NCI-H1417 (cell line): Measurements from ENCODE around the gene CFAP157.

Experiments
- DNase-seq, 3 experiments: peaks; one replicate each; lab custom pipeline; 2025; lab: John Stamatoyannopoulos, UW

Gene CFAP157

DNA sequence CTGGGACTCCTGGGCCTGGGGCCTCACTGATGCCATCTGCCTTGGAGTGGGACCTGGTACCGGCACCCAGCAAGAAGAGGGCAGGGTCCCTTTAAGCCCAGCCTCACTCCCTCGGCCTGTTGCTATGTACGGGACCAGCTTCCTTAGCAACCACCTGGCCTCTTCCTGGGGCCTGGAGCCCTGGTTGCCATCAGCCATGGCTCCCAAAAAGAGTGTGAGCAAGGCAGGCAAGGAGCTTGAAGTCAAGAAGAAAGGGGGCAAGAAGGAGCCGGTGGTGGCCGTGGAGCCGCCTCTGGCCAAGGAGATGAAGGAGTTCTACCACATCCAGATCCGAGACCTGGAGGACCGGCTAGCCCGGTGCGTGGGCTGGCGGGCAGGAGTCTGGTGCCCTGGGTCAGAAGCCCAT lies at the start of gene CFAP157:
Gene CFAP157, plus strand, starts transcription at position 153 of the 406 bp plus-strand sequence. Its CDS starts 44 bp downstream, at position 197.
- peak in 2 of 3 experiments; percentile 21 to 55 for DNase-seq

DNA sequence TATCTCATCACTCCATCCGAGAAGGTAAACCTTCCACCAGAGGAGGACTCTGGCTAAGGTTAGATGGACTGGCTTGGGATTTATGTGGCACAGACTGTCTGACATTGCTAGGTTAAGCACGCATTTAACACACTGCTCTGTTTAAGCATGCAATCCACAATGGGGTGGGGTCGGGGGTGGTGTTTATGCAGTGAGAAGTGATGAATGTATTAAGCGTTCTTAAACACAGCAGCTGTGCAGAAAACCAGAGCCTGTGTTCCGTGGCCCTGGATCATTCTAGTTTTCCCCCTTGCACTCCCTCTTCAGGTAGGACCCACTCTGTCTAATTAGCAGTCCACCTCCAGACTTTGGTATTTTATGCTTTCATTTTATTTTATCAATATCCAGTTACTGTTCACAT lies 48.4 kb upstream of the CFAP157 start:
- no peak for DNase-seq

DNA sequence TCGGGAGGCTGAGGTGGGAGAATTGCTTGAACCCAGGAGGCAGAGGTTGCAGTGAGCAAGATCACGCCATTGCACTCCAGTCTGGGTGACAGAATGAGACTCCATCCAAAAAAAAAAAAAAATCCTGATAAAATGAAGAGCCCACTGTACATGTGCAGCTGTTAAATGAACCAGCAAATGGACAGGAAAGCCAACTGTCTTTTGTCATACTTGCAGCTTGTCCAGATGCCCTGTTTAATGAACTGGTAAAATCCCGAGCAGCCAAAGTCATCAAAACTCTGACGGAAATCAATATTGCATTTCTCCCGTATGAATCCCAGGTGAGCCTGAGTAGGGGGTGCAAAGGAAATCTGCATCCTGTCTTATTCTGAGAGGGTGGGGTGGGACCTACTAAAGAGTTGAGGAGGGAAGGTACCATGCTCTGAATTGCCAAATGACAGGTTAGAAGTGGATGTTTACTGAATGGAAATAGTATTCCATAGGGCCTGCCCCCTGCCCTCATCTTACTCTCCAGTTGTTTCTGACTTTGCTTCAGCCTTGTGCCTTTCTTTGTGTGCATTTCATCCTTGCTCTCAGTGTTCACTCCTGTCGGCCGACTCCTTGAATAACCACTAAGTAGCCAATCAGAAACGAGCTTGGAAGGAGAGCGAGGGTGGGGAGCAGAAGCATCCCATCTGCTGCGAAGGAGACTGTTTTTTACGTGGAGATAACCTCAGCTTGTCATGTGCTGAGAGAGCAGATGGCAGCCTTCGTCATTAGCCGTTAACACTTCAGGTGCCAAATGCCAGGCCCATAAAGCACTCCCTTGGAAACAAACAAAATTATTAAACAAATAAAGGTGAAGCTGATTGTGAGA lies 45.7 kb upstream of the CFAP157 start:
- peak in 2 of 3 experiments; percentile 85 to 97 for DNase-seq

DNA sequence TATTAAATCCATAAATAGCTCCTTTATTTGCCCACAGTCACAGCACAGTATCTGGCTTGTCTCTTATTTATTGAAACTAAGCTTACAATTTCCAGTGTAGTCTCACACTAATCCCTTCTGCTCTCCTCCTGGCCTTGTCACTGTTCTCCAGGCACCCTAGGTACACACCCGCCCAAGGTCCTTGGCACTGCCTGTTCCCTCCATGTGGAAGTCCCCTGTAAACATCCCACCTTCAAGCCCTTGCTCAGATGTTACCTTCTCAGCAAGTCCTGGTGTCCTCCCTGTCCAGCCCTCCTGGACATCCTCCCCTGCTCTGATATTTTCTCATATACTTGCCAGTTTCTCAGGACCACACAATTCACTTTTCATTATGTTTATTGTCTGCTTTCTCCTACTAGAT lies 44.2 kb upstream of the CFAP157 start:
- no peak for DNase-seq

DNA sequence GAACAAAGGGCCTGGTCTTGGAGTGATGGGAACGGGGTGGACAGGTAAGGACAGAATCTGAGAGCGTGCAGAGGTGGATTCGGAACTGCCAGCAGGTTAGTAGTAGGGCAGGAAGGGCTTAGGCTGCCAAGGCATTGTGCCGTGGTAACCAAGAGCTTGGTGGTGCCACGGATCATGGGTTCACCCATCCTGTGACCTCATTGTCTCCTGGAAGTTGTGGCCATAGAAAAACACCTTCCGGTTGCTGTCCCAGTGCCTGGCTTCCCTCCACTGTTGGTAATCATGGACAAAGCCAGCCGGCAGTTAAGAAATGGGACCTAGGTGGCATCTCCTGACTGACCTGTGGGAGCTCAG lies 42.5 kb upstream of the CFAP157 start:
- DNase-seq, result no peak

DNA sequence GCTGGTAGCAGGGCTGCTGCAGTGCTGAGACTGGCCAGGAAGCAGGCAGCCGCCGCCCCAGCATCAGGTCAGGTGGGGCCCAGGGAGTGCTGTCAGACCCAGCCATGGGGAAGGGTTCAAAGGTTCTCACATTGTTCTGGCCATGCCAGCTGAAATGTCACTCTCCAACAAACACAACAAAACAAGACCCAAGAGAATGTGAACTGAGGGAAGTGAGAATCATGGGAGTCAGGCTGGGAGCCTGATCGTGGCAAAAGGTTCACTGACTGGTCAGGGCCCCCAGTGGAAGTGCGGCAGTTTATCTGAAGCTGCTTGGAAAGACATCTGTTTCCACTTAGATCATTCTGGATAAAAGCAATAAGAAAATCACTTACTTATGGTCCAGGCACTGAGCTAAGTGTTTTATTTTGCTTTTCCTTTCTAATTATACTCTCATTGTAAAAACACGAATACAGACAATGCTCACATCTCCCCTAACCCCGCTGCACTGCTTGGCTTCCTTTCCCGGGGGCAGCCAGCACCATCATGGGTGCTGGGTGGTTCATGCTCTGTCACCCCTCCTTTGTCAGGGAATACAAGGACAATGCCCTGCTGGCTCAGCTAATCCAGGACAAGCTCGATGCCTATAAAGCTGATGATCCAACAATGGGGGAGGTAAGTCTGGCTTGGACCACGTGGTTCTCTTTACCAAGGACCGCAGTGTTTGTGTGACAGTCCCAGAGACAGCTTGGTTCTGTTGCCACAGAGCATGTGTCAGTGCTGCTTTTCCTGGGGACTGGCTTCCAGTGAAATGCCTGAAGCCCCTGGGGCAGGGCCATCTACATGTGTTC lies 41.9 kb upstream of the CFAP157 start:
- DNase-seq, result no peak

DNA sequence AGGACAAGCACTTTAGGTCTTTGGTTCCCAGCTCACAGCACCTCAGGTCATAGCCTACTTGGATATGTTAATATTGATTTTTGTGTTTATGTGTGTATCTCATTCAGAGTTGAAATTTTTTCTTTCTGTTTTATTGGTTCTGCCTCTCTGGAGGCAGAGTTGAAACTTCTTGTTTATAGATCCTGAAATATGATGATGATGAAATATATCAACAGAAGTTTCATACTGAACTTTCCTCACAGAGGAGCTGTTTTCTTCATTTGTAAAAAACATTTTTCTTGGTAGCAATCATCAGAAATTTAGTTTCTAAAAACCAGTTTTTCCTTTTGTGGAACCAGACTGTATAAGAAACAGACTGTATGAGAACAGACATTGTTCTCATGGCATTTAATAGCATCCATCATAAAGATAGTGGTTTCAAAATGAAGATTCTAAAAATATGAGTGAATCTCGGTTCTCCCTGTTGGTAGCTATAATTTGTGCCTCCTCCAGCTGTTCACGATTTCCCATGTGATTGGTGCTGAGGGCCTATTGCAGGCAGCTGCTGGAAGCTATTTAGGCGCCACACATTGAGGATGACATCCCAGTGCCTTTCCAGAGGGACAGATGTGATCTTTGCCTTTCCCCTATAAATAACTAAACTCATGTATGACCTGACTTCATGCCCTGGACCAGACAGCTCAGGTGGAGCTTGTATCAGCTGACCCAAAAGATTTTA lies 39.5 kb upstream of the CFAP157 start:
- no peak for DNase-seq

DNA sequence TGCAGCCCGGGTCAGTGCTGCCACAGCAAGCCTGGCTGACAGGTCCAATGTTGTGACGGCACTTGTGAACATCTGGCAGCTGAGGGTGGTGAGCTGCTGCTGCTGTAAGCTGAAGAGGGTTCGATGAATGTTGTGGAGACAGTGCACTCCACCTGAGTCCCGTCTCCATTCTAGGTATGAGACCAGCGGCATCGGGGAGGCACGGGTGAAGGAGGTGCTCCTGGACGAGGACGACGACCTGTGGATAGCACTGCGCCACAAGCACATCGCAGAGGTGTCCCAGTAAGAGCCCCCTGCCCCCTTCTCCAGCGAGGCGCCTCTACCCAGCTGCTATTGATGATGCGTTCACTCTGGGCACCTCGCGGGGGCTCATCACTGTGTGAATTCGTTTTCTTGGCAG lies 38.9 kb upstream of the CFAP157 start:
- no peak for DNase-seq

DNA sequence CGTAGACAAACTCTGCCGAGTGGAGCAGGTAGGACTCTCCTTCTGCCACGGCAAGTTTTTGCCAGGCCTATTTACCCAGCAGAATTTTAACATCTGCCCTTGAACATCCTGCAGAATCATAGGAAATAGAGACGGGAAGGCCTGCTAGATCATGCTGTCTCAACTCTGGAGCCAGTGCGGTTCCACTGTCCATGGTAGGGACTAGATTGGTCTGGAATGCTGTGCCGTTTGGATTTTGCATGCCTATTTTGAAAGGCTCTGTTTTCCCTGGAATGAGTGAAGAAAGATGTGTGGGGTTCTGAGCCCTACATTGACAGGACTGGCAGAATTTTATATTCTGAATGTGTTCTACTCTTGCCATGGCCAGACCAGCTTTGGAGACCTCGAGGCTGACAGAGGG lies 33.6 kb upstream of the CFAP157 start:
- DNase-seq, result no peak

DNA sequence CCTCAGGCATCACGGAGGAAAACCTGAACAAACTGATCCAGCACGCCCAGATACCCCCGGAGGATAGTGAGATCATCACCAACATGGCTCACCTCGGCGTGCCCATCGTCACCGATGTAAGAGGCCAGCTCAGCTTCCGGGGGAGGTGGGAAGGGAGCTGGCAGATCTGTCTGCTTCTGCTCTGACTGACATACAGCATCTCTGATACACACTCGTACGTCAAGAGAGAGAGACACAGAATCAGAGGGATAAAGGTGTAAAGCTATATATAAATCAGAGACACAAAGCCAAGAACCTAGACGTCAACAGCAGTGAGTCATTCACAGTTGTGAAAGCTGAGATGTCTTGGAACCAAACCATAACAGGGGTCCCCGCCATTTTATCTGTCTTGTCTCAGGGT lies 30.1 kb upstream of the CFAP157 start:
- DNase-seq, result no peak

DNA sequence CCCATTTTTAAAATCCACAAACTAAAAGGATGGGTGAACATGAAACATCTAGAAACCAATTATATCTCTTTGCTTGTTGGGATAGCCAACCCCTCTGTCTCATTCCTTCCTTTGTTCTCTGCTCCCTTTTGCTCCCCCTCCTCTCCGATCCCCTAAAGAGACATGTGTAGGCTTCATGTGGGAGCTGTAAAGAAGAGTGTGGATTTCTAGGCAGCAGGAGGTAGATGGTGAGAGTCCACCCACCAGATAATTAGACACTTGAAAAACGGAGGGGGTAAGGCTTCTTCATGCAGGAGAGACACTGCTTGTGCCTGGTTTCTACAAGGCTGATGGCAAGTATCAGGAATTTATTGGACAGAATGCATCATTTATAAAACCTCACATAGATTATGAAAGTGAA lies 27.3 kb upstream of the CFAP157 start:
- DNase-seq, result peak in 1 of 3 experiments; percentile 33

DNA sequence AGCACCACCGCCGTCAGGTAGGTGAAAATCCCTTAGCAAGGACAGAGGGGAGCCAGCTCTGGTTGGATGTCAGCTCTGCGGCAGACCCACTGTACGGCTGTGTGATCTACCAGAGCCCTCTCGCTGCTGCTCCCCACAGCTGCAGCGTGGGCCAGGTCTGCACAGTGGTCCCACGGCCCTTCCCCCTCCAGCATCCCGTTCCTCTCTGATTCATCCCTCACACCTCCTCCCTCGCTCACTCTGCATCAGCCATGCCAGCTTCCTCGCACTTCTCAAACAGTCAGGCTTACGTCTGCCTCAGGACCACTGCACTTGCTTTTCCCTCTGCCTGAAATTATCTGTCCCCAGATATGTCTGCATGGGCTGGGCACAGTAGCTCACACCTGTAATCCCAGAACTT lies 26.6 kb upstream of the CFAP157 start:
- DNase-seq, result no peak

DNA sequence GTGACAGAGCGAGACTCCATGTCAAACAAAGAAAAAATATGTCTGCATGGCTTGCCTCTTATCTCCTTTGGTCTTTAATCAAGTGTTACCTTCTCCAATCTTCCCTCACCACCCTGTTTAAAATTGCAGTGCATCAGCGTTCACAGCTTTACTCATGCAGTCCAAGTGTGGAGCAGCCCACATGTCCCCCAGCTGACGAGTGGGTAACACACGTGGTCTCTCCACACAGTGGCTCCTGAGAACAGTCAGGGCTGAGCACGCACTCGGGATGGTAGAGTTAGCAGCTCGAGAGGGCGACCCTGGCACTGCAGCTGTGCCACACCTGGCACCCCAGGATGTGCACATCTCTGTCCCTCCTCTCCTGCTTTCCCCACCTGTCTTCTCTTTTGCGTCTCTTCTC lies 25.9 kb upstream of the CFAP157 start:
- no peak for DNase-seq

DNA sequence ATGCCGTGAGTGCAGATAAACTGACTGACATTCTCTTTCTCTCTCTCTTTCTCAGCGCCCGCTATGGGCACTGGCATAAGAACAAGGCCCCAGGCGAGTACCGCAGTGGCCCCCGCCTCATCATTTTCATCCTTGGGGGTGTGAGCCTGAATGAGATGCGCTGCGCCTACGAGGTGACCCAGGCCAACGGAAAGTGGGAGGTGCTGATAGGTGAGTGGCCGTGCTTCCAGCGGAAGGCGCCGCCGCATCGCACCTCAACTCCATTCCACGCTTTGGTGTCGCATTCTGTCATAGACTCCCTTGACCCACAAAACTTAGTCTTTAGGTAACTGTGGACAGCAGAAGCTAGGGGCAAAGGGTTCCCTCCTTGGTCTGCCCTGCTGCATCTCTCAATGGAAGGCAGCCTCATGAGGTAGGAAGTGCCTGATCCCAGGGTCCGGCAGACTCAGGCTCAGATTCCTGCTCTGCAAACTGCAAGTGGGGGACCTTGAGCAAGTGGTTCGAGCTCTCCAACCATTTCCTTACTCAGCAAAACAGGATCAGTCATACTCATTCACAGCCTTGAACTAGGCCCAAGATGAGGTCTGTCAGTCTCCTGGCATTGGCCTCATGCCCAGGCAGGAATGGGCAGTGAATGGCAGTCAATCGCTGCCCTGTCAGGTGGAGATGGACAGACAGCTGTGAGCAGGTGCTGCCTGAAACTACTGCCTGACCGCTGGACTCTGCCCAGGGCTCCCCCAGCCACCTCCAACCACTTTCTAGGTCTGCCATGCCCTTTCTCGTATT lies 24.2 kb upstream of the CFAP157 start:
- DNase-seq, result no peak

DNA sequence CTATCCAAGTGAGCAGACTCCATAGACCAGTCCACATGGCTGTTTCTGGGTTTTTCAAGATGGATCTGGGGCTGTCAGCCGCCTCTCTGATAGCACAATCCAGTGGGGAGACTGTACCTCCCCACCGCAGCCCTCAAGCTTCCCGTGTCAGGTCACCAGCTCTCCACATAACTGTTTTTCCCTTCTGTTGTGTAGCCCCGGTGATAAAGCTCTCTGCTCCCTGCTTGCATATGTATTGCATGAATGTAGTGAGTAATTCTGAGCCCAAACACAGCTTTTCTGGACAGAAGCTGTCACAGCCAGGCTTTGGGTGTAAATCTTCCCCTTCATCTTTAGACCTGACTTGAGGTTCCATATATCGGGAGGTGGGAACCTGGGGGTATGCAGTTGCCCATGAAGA lies 23.1 kb upstream of the CFAP157 start:
- no peak for DNase-seq

DNA sequence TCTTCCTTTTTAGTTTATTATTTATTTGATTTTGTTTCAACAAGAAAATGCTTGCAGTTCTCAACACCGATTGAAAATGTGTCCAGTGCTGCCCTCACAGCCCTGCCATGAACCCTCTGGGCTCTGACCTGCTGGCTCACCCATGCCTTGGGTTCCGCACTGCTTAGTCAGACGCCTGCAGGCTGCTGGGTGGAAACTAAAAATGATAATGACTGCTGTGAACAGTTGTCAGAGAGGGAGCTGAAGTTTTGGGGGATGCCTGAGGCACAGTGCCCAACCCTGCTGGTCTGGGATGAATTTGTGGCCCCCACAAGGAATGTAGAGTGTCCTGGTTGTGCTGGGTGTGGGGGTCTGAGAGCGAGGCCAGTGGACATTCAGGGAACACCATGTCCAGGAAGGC lies 22.2 kb upstream of the CFAP157 start:
- no peak for DNase-seq

DNA sequence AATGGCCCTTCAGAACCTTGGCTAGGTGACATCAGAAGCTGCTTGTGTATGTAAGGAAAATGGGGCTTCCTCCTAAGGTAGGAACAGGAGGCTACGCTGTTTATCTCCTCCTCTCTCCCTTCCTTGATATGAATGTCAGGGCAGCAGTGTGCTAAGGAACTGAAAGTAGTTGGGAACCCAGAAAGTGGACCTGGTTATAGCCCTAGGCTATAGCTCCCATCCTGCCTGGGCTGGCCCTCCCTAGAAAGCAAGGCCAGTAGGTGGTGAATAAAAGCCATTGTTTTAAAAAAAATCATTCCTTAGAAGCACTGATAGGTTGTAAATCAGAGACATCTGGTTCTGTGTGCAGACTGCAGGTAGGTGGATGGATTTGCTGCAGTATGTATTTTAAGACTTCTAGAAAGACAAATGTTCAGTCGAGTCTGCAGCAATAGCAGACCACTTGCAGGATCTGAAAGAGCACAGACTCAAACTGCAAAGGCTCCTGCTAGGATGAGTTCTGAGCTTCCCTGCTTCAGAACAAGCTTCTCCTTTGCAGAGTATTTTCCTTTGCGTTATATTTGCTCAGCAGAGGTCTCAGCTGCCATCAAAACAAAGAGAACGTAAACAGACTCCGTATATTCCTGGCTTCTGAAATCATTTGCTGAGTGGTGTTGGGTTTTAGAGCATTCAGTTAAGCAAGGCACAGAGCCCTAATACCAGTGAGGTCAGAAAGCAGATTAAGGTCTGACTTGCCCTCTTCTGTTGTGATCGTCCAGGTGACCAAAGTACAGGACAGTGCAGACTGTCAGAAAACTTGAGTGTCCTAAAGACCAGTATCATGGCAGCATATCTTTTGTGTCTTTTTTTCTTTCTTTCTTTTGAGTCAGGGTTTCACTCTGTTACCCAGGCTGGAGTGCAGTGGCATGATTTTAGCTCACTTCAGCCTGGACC lies 20.1 kb upstream of the CFAP157 start:
- peak in 2 of 3 experiments; percentile 38 to 72 for DNase-seq

DNA sequence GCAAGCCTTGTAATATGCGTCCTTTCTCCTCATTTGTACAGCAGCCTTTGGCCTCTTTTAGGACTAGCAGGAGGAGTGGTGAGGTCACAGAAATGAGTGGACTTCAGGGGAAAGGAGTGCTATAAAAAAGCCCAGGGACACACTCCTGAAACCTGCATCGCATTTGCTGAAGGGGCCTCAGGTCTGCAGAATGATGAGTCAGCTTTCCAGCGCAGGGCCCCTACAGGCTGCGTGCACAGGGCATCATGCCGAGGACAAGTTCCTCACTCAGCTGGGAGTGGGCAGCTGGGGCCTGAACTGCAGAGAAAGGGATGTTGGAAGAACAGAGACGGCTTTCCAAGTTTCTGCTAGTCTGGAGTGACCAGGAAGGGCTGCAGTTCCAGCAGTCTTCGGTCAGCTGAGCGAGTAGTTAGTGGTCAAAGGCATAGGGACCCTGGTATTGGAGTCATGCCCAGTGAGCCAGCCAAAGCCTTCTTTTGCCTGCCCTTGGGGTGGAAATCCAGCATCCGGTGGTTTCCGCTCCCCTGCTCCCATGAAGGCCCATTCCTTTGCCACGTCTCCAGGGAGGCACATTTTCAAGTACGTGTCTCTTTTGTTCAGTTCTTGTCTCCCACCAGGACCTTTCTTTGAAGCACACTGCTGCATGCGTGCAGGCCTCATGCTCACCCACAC lies 17.3 kb upstream of the CFAP157 start:
- no peak for DNase-seq

DNA sequence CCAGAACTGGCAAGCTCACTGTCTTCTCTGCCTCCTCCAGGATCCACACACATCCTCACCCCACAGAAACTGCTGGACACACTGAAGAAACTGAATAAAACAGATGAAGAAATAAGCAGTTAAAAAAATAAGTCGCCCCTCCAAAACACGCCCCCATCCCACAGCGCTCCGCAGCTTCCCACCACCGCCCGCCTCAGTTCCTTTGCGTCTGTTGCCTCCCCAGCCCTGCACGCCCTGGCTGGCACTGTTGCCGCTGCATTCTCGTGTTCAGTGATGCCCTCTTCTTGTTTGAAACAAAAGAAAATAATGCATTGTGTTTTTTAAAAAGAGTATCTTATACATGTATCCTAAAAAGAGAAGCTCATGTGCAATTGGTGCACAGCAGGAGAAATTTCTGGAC lies 16.1 kb upstream of the CFAP157 start:
- DNase-seq, result no peak

DNA sequence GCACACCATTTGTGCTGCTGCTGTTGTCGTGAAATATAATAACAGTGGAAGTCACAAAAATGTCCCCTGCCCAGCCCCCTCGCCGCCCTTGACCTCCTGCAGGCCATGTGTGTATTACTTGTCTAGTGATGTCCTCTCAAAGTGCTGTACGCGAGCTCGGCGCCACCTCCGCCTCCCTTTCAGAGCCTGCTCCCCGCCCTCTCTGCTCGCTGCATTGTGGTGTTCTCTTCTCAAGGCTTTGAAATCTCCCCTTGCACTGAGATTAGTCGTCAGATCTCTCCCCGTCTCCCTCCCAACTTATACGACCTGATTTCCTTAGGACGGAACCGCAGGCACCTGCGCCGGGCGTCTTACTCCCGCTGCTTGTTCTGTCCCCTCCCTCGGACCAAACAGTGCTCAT lies 14.7 kb upstream of the CFAP157 start:
- peak in 1 of 3 experiments; percentile 12 for DNase-seq
